Measurements from ENCODE around the gene TUBG2.

DNA sequence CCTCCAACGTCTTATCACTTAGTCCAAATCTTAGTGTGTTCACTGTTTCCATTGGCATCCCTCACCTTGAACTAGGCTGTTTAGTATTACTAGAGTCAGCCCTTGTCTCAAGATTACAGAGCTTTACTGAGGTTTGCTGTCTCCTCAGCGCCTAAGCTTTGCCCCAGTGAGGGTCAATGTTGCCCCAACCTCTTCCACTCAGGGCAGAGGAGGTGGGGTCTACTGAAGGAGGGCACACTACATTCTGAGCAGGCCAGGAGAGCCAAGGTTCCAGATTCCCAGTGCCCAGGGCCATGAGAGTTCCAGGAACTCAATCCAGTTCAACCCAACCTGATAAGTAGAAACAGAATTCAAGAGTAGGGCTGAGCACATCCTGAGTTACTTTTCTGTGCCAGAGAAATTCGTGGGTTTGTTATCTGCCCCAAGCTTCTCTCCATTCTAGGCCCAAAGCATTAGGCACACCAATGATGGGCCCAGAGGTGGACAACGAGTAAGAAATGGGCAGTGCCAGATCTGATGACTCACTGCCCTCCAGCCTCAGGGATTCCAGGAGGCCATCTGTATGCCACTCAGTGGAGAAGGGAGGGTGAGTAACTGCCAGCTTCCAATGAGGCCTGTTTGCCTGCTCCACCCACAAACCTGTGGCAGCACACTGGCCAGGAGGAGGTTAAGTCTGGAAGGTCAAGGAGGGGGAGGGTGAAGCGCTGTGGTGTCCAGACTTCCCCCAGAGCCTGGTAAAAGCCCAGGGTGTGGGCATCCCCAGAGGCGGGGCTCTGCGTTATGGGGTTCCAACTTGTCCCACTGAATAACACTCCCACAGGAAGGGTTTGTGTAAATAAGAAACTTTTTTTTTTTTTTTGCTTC, 8.2 kb downstream of the TUBG2 start:
- TF ChIP-seq, protein P1, sequence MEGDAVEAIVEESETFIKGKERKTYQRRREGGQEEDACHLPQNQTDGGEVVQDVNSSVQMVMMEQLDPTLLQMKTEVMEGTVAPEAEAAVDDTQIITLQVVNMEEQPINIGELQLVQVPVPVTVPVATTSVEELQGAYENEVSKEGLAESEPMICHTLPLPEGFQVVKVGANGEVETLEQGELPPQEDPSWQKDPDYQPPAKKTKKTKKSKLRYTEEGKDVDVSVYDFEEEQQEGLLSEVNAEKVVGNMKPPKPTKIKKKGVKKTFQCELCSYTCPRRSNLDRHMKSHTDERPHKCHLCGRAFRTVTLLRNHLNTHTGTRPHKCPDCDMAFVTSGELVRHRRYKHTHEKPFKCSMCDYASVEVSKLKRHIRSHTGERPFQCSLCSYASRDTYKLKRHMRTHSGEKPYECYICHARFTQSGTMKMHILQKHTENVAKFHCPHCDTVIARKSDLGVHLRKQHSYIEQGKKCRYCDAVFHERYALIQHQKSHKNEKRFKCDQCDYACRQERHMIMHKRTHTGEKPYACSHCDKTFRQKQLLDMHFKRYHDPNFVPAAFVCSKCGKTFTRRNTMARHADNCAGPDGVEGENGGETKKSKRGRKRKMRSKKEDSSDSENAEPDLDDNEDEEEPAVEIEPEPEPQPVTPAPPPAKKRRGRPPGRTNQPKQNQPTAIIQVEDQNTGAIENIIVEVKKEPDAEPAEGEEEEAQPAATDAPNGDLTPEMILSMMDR (conservative IDR thresholded peaks at IDR 0.05; ENCODE audit: low read length), result no peak
- no peak for TF ChIP-seq EZH2phosphoT487 (IDR thresholded peaks at IDR 0.05; ENCODE audit: borderline replicate concordance, low read depth, low read length)

Measured in OCI-LY7 (cell line).